SK-N-SH (cell line): Measurements from ENCODE around the gene ENTHD1. TPM values are rescaled to one million over a fixed set of nuclear protein-coding genes. Genes with fewer than 3 reads are reported as not detected.

Source experiments
- CTCF ChIA-PET: fragments of 300-600, 350-600 bp; formaldehyde crosslinking; extraction: SDS; loops from one replicate; lab custom pipeline; 2021; lab: Yijun Ruan, JAX
- POLR2A ChIA-PET: fragments of 350-600 bp; sonication (Branson Sonifier 250); formaldehyde crosslinking; extraction: SDS; loops from one replicate; lab custom pipeline; 2020; ENCODE audit warnings: antibody characterized with exemption, inconsistent platforms; lab: Yijun Ruan, JAX
- DNase-seq: peaks from one replicate; pipeline ENCODE4 v3.0.0; 2012
- H2AFZ ChIP-seq: fragments of 200-600 bp; sonication (generic); 2 replicates; pipeline ENCODE4 v1.8.1; 2016; ENCODE audit warnings: antibody characterized with exemption, mild to moderate bottlenecking, low read depth
- H3F3A ChIP-seq: fragments of 200-600 bp; sonication (generic); replicated peaks from 2 replicates; pipeline ENCODE3; 2016; ENCODE audit warnings: antibody characterized with exemption, mild to moderate bottlenecking; ENCODE audit not compliant: insufficient read depth
- H3K27ac ChIP-seq, 2 experiments: fragments of 200-500 bp in 1 of 2; fragments of 200-600 bp in 1 of 2; sonication (Bioruptor generic) in 1 of 2; sonication (generic), shearing (Covaris generic) in 1 of 2; 2 replicates each; pipeline versions ENCODE4 v1.5.1 to v1.6.1; 2014 to 2016; ENCODE audit warnings: low read depth in 2 of 2, inconsistent platforms in 1 of 2, low read length in 1 of 2, mild to moderate bottlenecking in 1 of 2, mixed read lengths in 1 of 2
- H3K27me3 ChIP-seq: fragments of 200-600 bp; sonication (generic), shearing (Covaris generic); 2 replicates; pipeline ENCODE4 v1.6.1; 2016; ENCODE audit warnings: mixed run types; ENCODE audit not compliant: insufficient read depth
- H3K36me3 ChIP-seq, 2 experiments: fragments of 200-500 bp in 1 of 2; fragments of 200-600 bp in 1 of 2; sonication (Bioruptor generic) in 1 of 2; sonication (generic) in 1 of 2; replicated peaks in 1 of 2; 2 replicates each; pipeline versions ENCODE3 to v1.5.1; 2014 to 2016; ENCODE audit warnings: low read length in 1 of 2, mild to moderate bottlenecking in 1 of 2; ENCODE audit not compliant: insufficient read depth in 2 of 2, control insufficient read depth in 1 of 2
- H3K4me1 ChIP-seq, 2 experiments: fragments of 200-500 bp in 1 of 2; fragments of 200-600 bp in 1 of 2; sonication (Bioruptor generic) in 1 of 2; sonication (generic), shearing (Covaris generic) in 1 of 2; 2 replicates each; pipeline versions ENCODE4 v1.5.1 to v1.6.1; 2014 to 2016; ENCODE audit warnings: low read depth in 1 of 2, low read length in 1 of 2, mixed run types in 1 of 2; ENCODE audit not compliant: insufficient read depth in 2 of 2, control insufficient read depth in 1 of 2
- H3K4me2 ChIP-seq: fragments of 200-600 bp; sonication (generic), shearing (Covaris generic); 2 replicates; pipeline ENCODE4 v1.6.1; 2017; ENCODE audit warnings: mixed run types
- H3K4me3 ChIP-seq, 2 experiments: fragments of 200-500 bp in 1 of 2; fragments of 200-600 bp in 1 of 2; sonication (Bioruptor generic) in 1 of 2; sonication (generic), shearing (Covaris generic) in 1 of 2; 2 replicates each; pipeline versions ENCODE4 v1.5.1 to v1.8.1; 2014 to 2016; ENCODE audit warnings: low read depth in 2 of 2, inconsistent platforms in 1 of 2, low read length in 1 of 2, mild to moderate bottlenecking in 1 of 2, mixed read lengths in 1 of 2, moderate library complexity in 1 of 2
- H3K79me2 ChIP-seq: fragments of 200-600 bp; sonication (generic); 2 replicates; pipeline ENCODE4 v1.8.1; 2017; ENCODE audit warnings: mild to moderate bottlenecking; ENCODE audit not compliant: insufficient read depth
- H3K9ac ChIP-seq: fragments of 200-600 bp; sonication (generic); 2 replicates; pipeline ENCODE4 v1.6.1; 2017; ENCODE audit warnings: mixed run types
- H3K9me2 ChIP-seq: fragments of 200-600 bp; sonication (generic); 2 replicates; pipeline ENCODE4 v1.6.1; 2017; ENCODE audit warnings: mixed run types
- H3K9me3 ChIP-seq: fragments of 200-600 bp; sonication (generic); 2 replicates; pipeline ENCODE4 v1.6.1; 2017; ENCODE audit warnings: mixed run types, mild to moderate bottlenecking, moderate library complexity
- H4K20me1 ChIP-seq: fragments of 200-600 bp; sonication (generic); 2 replicates; pipeline ENCODE4 v1.6.1; 2017; ENCODE audit warnings: mild to moderate bottlenecking, mixed run types; ENCODE audit not compliant: insufficient read depth
- CHD2 ChIP-seq: fragments of 150-350 bp; IDR thresholded peaks from 2 replicates; pipeline ENCODE4 v1.6.1; 2018; ENCODE audit warnings: low read length; ENCODE audit not compliant: partially characterized antibody
- ELF1 ChIP-seq: IDR thresholded peaks from 2 replicates; pipeline ENCODE4 v1.4.0; 2012
- FOSL2 ChIP-seq: IDR thresholded peaks from 2 replicates; pipeline ENCODE4 v1.4.0; 2012; ENCODE audit warnings: low read depth, mild to moderate bottlenecking, moderate library complexity, borderline replicate concordance
- FOXM1 ChIP-seq: IDR thresholded peaks from 2 replicates; pipeline ENCODE4 v1.4.0; 2012; ENCODE audit warnings: low read depth, mild to moderate bottlenecking
- GABPA ChIP-seq: IDR thresholded peaks from 2 replicates; pipeline ENCODE4 v1.4.0; 2012; ENCODE audit warnings: low read depth, mild to moderate bottlenecking
- GATA2 ChIP-seq: sonication (generic); formaldehyde crosslinking; IDR thresholded peaks from 2 replicates; pipeline ENCODE4 v1.5.0; 2020; ENCODE audit warnings: mild to moderate bottlenecking, missing genetic modification reagents
- NFIC ChIP-seq: IDR thresholded peaks from 2 replicates; pipeline ENCODE4 v1.4.0; 2012; ENCODE audit warnings: borderline replicate concordance
- PBX3 ChIP-seq: IDR thresholded peaks from 2 replicates; pipeline ENCODE4; 2012
- POLR2AphosphoS5 ChIP-seq: IDR thresholded peaks from 2 replicates; pipeline ENCODE4 v1.6.1; 2012; ENCODE audit warnings: low read depth, low read length
- REST ChIP-seq: IDR thresholded peaks from 2 replicates; pipeline ENCODE4 v1.6.1; 2012; ENCODE audit warnings: mild to moderate bottlenecking, low read depth, low read length, moderate library complexity
- RFX5 ChIP-seq: IDR thresholded peaks from 2 replicates; pipeline ENCODE4 v1.6.1; 2012; ENCODE audit warnings: mild to moderate bottlenecking, improper control_type of control experiment, low read length
- RXRA ChIP-seq: IDR thresholded peaks from 2 replicates; pipeline ENCODE4 v1.4.0; 2012; ENCODE audit warnings: low read depth, mild to moderate bottlenecking, borderline replicate concordance
- SIN3A ChIP-seq: IDR thresholded peaks from 2 replicates; pipeline ENCODE4 v1.6.1; 2012; ENCODE audit warnings: low read depth, mild to moderate bottlenecking, low read length, moderate library complexity, borderline replicate concordance
- TAF1 ChIP-seq: IDR thresholded peaks from 2 replicates; pipeline ENCODE4 v1.6.1; 2012; ENCODE audit warnings: low read depth, mild to moderate bottlenecking, low read length, moderate library complexity, borderline replicate concordance
- TCF12 ChIP-seq: IDR thresholded peaks from 2 replicates; pipeline ENCODE4 v1.4.0; 2012
- YY1 ChIP-seq: IDR thresholded peaks from 2 replicates; pipeline ENCODE4 v1.4.0; 2012; ENCODE audit warnings: low read depth, mild to moderate bottlenecking
- WGBS: methylation state at CpG from one replicate; pipeline ENCODE4 v1.1.6; 2017; ENCODE audit warnings: low lambda C conversion rate; 5-methylcytosine and 5-hydroxymethylcytosine counted together
- polyA plus RNA-seq, 3 experiments: library from polyadenylated mRNA; depleted of rRNA; stranded (reverse); fragments of >200 nt; gene quantifications; 2 replicates each; pipeline ENCODE4 v1.2.3, GENCODE V29; 2012
- TF ChIP-seq, protein P1 (sequence below): IDR thresholded peaks from 2 replicates; pipeline ENCODE4 v1.4.0; 2012; ENCODE audit warnings: low read depth, borderline replicate concordance
- TF ChIP-seq, protein P2 (sequence below): fragments of 200-600 bp; sonication (generic); IDR thresholded peaks from 2 replicates; pipeline ENCODE4 v1.6.1; 2017; ENCODE audit warnings: antibody characterized with exemption, mild to moderate bottlenecking, moderate library complexity

Gene ENTHD1
- polyA plus RNA-seq, 1 of the 3 experiments (the other 2 are of a cell fraction) = not detected

DNA sequence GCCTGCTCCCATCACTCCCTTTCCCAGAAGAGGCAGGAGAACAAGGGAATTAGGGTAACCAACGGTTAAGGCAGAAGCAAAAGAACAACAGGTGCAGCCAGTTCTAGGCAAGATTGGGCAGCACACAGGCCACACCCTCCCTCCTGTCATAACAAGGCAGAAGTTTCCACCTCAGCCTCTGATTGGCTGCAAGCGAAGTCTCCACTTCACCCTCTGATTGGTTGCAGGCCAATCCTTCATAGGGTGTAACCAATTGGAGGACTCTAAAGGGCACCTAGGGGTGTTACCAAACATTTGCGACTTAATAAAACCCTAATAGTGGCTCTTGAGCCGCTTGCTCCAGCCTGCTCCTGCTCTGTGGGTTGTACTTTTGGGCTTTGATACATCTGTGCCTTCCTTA, 169.2 kb downstream of the ENTHD1 start (continued):
- TF ChIP-seq RFX5 (no peak), NFIC (no peak)

- no peaks in the 10 kb centered on the region for H3K9me3 ChIP-seq
- TF ChIP-seq GATA2 (no peak), CHD2 (no peak), FOSL2 (no peak), TCF12 (no peak), SIN3A (no peak), PBX3 (no peak)
- TF ChIP-seq, protein P1, sequence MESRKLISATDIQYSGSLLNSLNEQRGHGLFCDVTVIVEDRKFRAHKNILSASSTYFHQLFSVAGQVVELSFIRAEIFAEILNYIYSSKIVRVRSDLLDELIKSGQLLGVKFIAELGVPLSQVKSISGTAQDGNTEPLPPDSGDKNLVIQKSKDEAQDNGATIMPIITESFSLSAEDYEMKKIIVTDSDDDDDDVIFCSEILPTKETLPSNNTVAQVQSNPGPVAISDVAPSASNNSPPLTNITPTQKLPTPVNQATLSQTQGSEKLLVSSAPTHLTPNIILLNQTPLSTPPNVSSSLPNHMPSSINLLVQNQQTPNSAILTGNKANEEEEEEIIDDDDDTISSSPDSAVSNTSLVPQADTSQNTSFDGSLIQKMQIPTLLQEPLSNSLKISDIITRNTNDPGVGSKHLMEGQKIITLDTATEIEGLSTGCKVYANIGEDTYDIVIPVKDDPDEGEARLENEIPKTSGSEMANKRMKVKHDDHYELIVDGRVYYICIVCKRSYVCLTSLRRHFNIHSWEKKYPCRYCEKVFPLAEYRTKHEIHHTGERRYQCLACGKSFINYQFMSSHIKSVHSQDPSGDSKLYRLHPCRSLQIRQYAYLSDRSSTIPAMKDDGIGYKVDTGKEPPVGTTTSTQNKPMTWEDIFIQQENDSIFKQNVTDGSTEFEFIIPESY = no peak
- TF ChIP-seq, all 33 proteins: peak for 0
- CTCF ChIA-PET = no interaction called here
- WGBS = no CpG with 5 or more reads among the region's 3 CpGs
- H3K4me1 ChIP-seq = peaks cover 0 to 2% of the 10 kb centered on the region in 2 experiments; a peak in 1 of 4 replicates
- H2AFZ ChIP-seq = no peak overlapping the region
- no peaks in the 10 kb centered on the region for H3K36me3 ChIP-seq
- no peak overlapping the region for H3K27ac ChIP-seq
- no peaks in the 10 kb centered on the region for H3K9me2 ChIP-seq
- H3K4me3 ChIP-seq = no peak overlapping the region
- H3K4me2 ChIP-seq = no peak overlapping the region
- no peaks in the 10 kb centered on the region for H4K20me1 ChIP-seq
- H3F3A ChIP-seq = no peaks in the 10 kb centered on the region
- H3K79me2 ChIP-seq = no peaks in the 10 kb centered on the region
- no peaks in the 10 kb centered on the region for H3K27me3 ChIP-seq
- no peak overlapping the region for H3K9ac ChIP-seq
- POLR2A ChIA-PET = no interaction called here
- no peak for DNase-seq
These were observed 169.6 kb downstream of the ENTHD1 start for GRCh38 chr22:39723899-39724351.

- Histone ChIP-seq H3K27me3 (no peaks in the 10 kb centered on the region), H3K36me3 (no peaks in the 10 kb centered on the region), H3K9me3 (no peaks in the 10 kb centered on the region), H3K9me2 (no peaks in the 10 kb centered on the region), H3K27ac (no peak overlapping the region), H3K4me2 (no peak overlapping the region), H3K9ac (no peak overlapping the region), H4K20me1 (no peaks in the 10 kb centered on the region), H3F3A (no peaks in the 10 kb centered on the region), H3K4me3 (no peak overlapping the region), H2AFZ (no peak overlapping the region), H3K4me1 (peaks cover 0 to 2% of the 10 kb centered on the region in 2 experiments; a peak in 1 of 4 replicates), H3K79me2 (no peaks in the 10 kb centered on the region)
- 43% methylated on average over 7 of the region's 10 CpGs for WGBS
- no peak for DNase-seq
- CTCF ChIA-PET = no interaction called here
- POLR2A ChIA-PET = no interaction called here
- no peak for TF ChIP-seq REST
- TF ChIP-seq GABPA = no peak
- TF ChIP-seq YY1 = no peak
- no peak for TF ChIP-seq ELF1
- no peak for TF ChIP-seq FOXM1
- no peak for TF ChIP-seq TAF1
- TF ChIP-seq RXRA = no peak
- TF ChIP-seq, protein P2, sequence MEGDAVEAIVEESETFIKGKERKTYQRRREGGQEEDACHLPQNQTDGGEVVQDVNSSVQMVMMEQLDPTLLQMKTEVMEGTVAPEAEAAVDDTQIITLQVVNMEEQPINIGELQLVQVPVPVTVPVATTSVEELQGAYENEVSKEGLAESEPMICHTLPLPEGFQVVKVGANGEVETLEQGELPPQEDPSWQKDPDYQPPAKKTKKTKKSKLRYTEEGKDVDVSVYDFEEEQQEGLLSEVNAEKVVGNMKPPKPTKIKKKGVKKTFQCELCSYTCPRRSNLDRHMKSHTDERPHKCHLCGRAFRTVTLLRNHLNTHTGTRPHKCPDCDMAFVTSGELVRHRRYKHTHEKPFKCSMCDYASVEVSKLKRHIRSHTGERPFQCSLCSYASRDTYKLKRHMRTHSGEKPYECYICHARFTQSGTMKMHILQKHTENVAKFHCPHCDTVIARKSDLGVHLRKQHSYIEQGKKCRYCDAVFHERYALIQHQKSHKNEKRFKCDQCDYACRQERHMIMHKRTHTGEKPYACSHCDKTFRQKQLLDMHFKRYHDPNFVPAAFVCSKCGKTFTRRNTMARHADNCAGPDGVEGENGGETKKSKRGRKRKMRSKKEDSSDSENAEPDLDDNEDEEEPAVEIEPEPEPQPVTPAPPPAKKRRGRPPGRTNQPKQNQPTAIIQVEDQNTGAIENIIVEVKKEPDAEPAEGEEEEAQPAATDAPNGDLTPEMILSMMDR = no peak
- no peak for TF ChIP-seq POLR2AphosphoS5
These were observed 170.1 kb downstream of the ENTHD1 start for GRCh38 chr22:39723463-39723862.
